Activated CD4-positive, alpha-beta memory T cell treated with anti-CD3 and anti-CD28 coated beads, Interleukin-2, amount 10 ng/mL, durations not matched to agents 7 days and 5 days (primary cell): Measurements from ENCODE around the gene SIGLEC11. TPM values are rescaled to one million over a fixed set of nuclear protein-coding genes. Genes with fewer than 3 reads are reported as not detected.
"Not testable (repeated sequence)": the region's sequence is repeated elsewhere in the genome, so short reads cannot be mapped to it uniquely, and the experiment has no call there.

Source experiments
- CTCF ChIA-PET: fragments of 350-600 bp; sonication (Branson Sonifier 250); formaldehyde crosslinking; loops from one replicate; lab custom pipeline; 2021; ENCODE audit warnings: antibody characterized with exemption, inconsistent platforms; lab: Charles Lee
- POLR2A ChIA-PET: fragments of 350-600 bp; sonication (Branson Sonifier 250); formaldehyde crosslinking; loops from one replicate; lab custom pipeline; 2021; ENCODE audit warnings: antibody characterized with exemption; lab: Charles Lee
- DNase-seq: peaks from one replicate; pipeline ENCODE4 v3.0.0-alpha.2; 2020
- H3K27ac Mint-ChIP-seq: one replicate; pipeline ENCODE4 v1.8.0; 2021; ENCODE audit warnings: mild to moderate bottlenecking, mixed read lengths
- H3K27me3 Mint-ChIP-seq: one replicate; pipeline ENCODE4 v1.8.0; 2021; ENCODE audit warnings: mixed read lengths
- H3K36me3 Mint-ChIP-seq: one replicate; pipeline ENCODE4 v1.8.0; 2021; ENCODE audit warnings: low read depth, mixed read lengths
- H3K4me1 Mint-ChIP-seq: one replicate; pipeline ENCODE4 v1.8.0; 2021; ENCODE audit warnings: mixed read lengths
- H3K4me3 Mint-ChIP-seq: one replicate; pipeline ENCODE4 v1.8.0; 2021; ENCODE audit warnings: mild to moderate bottlenecking, mixed read lengths
- H3K9me3 Mint-ChIP-seq: one replicate; pipeline ENCODE4 v1.8.0; 2021; ENCODE audit warnings: mixed read lengths
- total RNA-seq, 2 experiments: library from RNA; stranded (reverse); gene quantifications; one replicate each; pipeline ENCODE4 v1.2.3, GENCODE V29; 2021

Gene SIGLEC11
- total RNA-seq, 2 experiments from 2014 or later = not detected

GRCh38 chr19:49977076-49977475 is 16.1 kb upstream of the SIGLEC11 start:
- Mint-ChIP-seq H3K27me3 (no peaks in the 10 kb centered on the region), H3K27ac (no peak overlapping the region), H3K4me3 (no peak overlapping the region), H3K9me3 (no peaks in the 10 kb centered on the region), H3K4me1 (no peaks in the 10 kb centered on the region), H3K36me3 (peaks cover 26% of the 10 kb centered on the region)
- DNase-seq = no peak
- POLR2A ChIA-PET = no interaction called here
- CTCF ChIA-PET = no interaction called here

DNA sequence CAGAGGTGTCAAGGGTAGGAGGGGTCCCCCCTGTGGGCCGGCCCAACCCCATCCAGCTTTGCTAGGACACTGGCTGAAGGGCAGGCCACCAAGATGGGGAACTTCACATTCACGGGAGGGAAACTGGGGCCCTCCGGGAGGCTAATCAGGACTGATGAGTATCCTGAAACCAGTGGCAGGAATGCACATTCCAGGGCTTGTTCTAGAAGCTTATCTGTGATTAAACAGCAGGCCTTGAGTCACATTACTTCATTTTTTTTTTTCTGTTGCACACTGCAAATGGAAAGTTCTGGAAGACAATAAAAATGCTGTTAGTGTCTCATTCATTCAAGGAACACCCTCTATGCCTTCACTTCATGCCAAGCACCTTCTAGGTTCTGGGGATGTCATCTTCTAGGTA is 15.5 kb upstream of the SIGLEC11 start:
- Mint-ChIP-seq H3K36me3 (peaks cover 22% of the 10 kb centered on the region), H3K4me3 (no peak overlapping the region), H3K9me3 (no peaks in the 10 kb centered on the region), H3K4me1 (no peaks in the 10 kb centered on the region), H3K27ac (no peak overlapping the region), H3K27me3 (no peaks in the 10 kb centered on the region)
- POLR2A ChIA-PET = interaction anchor here (1.2 kb wide), 1 partner anchor 11 kb away, joined by 5 read pairs; no protein-coding TSS in a partner anchor
- CTCF ChIA-PET = no interaction called here
- no peak for DNase-seq

GRCh38 chr19:49975051-49975450 is 14.1 kb upstream of the SIGLEC11 start:
- no peak for DNase-seq
- Mint-ChIP-seq H3K27me3 (no peaks in the 10 kb centered on the region), H3K9me3 (no peaks in the 10 kb centered on the region), H3K27ac (no peak overlapping the region), H3K4me1 (no peaks in the 10 kb centered on the region), H3K4me3 (no peak overlapping the region), H3K36me3 (peaks cover 16% of the 10 kb centered on the region)
- CTCF ChIA-PET = no interaction called here
- POLR2A ChIA-PET = no interaction called here

GRCh38 chr19:49973987-49974386 is 13.0 kb upstream of the SIGLEC11 start:
- H3K27ac Mint-ChIP-seq = no peak overlapping the region
- CTCF ChIA-PET = no interaction called here
- POLR2A ChIA-PET = no interaction called here

DNA sequence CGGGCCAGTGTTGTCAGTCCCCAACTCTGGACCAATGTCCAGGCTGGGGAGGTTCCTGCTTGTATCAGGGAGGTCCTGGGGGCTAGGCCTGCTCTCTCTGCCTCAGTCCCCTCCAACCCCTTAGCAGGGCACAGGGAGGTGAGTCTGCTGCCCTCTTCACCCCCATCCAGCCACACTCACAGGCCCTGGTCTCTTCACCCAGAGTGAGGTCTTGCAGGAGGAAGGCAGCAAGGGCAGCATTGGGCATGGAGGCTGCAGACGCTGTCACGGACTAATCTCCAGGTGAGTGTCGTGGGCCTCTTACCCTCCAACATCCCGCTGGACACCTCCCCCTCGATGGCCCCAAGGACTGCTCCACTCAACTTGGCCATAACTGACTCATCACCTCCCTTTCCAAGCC is 11.9 kb upstream of the SIGLEC11 start:
- Mint-ChIP-seq H3K27me3 (peaks cover 3% of the 10 kb centered on the region), H3K4me1 (no peaks in the 10 kb centered on the region), H3K9me3 (no peaks in the 10 kb centered on the region), H3K27ac (no peak overlapping the region), H3K36me3 (peaks cover 16% of the 10 kb centered on the region), H3K4me3 (no peak overlapping the region)
- DNase-seq = no peak
- ChIA-PET CTCF (no interaction called here), POLR2A (no interaction called here)

More at GRCh38 chr19:49973987-49974386, 13.0 kb upstream of the SIGLEC11 start:
- no peaks in the 10 kb centered on the region for H3K27me3 Mint-ChIP-seq
- H3K36me3 Mint-ChIP-seq = peaks cover 16% of the 10 kb centered on the region
- no peak for DNase-seq
- H3K4me1 Mint-ChIP-seq = no peaks in the 10 kb centered on the region
- H3K4me3 Mint-ChIP-seq = no peak overlapping the region
- H3K9me3 Mint-ChIP-seq = no peaks in the 10 kb centered on the region

DNA sequence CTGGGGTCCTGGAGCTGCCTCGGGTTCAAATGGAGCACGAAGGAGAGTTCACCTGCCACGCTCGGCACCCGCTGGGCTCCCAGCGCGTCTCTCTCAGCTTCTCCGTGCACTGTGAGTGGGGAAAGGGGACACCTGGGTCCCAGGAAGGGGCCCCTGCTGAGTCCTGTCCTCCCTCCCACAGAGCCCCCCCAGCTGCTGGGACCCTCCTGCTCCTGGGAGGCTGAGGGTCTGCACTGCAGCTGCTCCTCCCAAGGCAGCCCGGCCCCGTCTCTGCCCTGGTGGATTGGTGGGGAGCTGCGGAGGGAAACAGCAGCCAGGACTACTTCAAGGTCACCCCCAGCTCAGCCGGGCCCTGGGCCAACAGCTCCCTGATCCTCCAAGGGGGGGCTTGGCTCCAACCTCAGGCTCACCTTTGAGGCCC is 11.0 kb upstream of the SIGLEC11 start:
- ChIA-PET POLR2A (no interaction called here), CTCF (no interaction called here)
- Mint-ChIP-seq H3K4me1 (no peaks in the 10 kb centered on the region), H3K27me3 (peaks cover 4% of the 10 kb centered on the region), H3K4me3 (no peak overlapping the region), H3K27ac (no peak overlapping the region), H3K36me3 (peaks cover 11% of the 10 kb centered on the region), H3K9me3 (no peaks in the 10 kb centered on the region)
- no peak for DNase-seq

DNA sequence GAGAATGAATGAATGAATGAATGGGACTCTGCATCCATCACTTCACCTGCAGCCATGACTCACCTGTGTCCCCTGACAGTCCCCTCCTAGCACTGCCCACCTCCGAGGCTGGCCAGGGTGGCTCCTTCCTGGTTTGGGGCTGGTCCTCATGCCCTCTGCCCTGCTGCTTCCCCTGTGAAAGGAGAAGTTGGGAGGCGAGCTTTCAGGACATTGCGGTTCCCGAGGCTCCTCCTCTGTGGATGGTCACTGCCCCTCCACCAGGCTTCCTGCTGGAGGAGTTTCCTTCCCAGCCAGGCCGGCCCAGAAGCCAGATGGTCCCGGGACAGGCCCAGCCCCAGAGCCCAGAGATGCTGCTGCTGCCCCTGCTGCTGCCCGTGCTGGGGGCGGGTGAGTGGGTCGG is 8.4 kb upstream of the SIGLEC11 start:
- H3K36me3 Mint-ChIP-seq, H3K4me3 Mint-ChIP-seq, H3K27me3 Mint-ChIP-seq, CTCF ChIA-PET, POLR2A ChIA-PET, H3K9me3 Mint-ChIP-seq, DNase-seq, H3K4me1 Mint-ChIP-seq, H3K27ac Mint-ChIP-seq: not testable (repeated sequence)

GRCh38 chr19:49968279-49968922 is 7.4 kb upstream of the SIGLEC11 start:
- Mint-ChIP-seq H3K27me3 (peaks cover 4% of the 10 kb centered on the region), H3K4me1 (peaks cover 4% of the 10 kb centered on the region), H3K9me3 (no peaks in the 10 kb centered on the region), H3K4me3 (no peak overlapping the region), H3K36me3 (no peaks in the 10 kb centered on the region), H3K27ac (no peak overlapping the region)
- ChIA-PET POLR2A (no interaction called here), CTCF (no interaction called here)
- no peak for DNase-seq

DNA sequence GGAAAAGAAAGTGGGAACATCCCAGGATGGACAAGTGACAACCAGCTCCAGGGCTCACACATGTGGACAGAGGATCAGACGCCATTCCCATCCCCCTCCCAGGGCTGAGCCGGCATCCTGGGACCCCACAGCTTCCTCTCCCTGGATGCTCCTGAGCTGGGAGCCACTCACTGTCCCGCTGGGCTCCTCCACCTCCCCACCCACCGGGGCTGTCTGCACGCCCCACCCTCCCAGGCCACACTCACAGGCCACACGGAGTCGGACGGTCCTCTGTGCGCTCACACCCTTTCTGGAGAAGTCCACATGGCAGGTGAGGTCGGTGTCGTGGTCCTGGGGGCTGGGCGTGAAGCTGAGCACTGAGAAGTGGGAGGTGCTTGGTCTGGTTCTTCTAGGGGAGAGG is 1.1 kb downstream of the SIGLEC11 start:
- H3K9me3 Mint-ChIP-seq, H3K27me3 Mint-ChIP-seq, H3K36me3 Mint-ChIP-seq, POLR2A ChIA-PET, H3K4me1 Mint-ChIP-seq, DNase-seq, H3K27ac Mint-ChIP-seq, H3K4me3 Mint-ChIP-seq, CTCF ChIA-PET: not testable (repeated sequence)

GRCh38 chr19:49958596-49958995 is 2.4 kb downstream of the SIGLEC11 start:
- DNase-seq, CTCF ChIA-PET, POLR2A ChIA-PET: not testable (repeated sequence)

GRCh38 chr19:49958144-49958543 is 2.8 kb downstream of the SIGLEC11 start:
- H3K4me3 Mint-ChIP-seq, POLR2A ChIA-PET, H3K27ac Mint-ChIP-seq, H3K9me3 Mint-ChIP-seq, DNase-seq, H3K36me3 Mint-ChIP-seq, CTCF ChIA-PET, H3K4me1 Mint-ChIP-seq: not testable (repeated sequence)
- peaks cover 12% of the 10 kb centered on the region for H3K27me3 Mint-ChIP-seq

More at GRCh38 chr19:49958596-49958995, 2.4 kb downstream of the SIGLEC11 start:
- H3K9me3 Mint-ChIP-seq, H3K27ac Mint-ChIP-seq, H3K36me3 Mint-ChIP-seq, H3K4me3 Mint-ChIP-seq, H3K27me3 Mint-ChIP-seq, H3K4me1 Mint-ChIP-seq: not testable (repeated sequence)

DNA sequence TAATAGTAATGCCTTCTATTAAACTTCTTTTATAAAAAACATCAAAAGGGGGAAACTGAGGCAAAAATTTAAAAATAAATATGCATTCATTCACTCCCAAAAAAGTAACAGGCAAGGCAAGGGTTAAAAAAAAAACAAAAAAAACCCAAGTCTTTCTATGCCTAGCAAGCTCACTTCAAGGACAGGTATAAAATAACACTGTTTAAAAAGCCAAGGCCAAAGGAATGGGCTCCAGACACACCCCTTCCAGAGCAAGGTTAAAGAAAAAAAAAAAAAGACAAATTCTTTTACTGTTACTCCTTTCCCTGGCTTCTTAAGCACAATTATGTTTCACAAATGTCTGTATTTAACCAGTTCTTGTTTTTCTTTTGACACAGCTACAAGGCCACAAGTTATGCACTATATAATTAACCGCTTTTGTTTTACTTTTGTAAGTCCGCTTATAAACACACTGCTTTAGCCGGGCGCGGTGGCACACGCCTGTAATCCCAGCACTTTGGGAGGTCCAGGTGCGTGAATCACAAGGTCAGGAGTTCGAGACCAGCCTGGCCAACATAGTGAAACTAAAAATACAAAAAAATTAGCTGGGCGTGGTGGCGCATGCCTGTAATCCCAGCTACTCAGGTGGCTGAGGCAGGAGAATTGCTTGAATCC is 3.6 kb downstream of the SIGLEC11 start:
- Mint-ChIP-seq H3K36me3 (no peaks in the 10 kb centered on the region), H3K9me3 (peaks cover 2% of the 10 kb centered on the region), H3K27ac (no peak overlapping the region), H3K4me1 (peaks cover 3% of the 10 kb centered on the region), H3K4me3 (no peak overlapping the region), H3K27me3 (peaks cover 16% of the 10 kb centered on the region)
- ChIA-PET CTCF (no interaction called here), POLR2A (no interaction called here)
- no peak for DNase-seq

GRCh38 chr19:49956115-49956495 is 4.9 kb downstream of the SIGLEC11 start:
- POLR2A ChIA-PET = no interaction called here

DNA sequence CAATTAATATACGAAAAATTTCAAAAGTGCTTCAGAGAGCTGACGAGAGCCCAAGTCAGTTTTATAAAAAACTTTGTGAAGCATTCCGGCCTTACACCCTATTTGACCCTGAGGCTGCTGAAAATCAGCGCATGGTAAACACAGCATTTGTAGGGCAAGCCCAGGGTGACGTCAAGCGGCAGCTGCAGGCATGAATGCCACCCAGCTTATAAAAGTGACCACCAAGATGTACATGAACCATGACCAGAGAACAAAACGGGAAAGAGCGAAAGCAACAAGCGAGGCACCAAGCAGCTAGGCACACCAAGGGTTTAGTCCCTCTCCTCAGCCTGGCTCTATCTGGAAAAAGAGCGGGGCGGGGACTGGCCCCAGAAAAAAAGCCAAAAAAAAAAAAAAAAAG is 6.0 kb downstream of the SIGLEC11 start:
- no peak overlapping the region for H3K27ac Mint-ChIP-seq
- CTCF ChIA-PET = interaction anchor here (2.1 kb wide), 1 partner anchor 16 kb away, joined by 6 read pairs; no protein-coding TSS in a partner anchor
- H3K27me3 Mint-ChIP-seq = peaks cover 16% of the 10 kb centered on the region
- no peaks in the 10 kb centered on the region for H3K36me3 Mint-ChIP-seq
- H3K4me3 Mint-ChIP-seq = no peak overlapping the region
- peaks cover 3% of the 10 kb centered on the region for H3K4me1 Mint-ChIP-seq
- POLR2A ChIA-PET = no interaction called here
- H3K9me3 Mint-ChIP-seq = no peaks in the 10 kb centered on the region
- DNase-seq = no peak

More at GRCh38 chr19:49956115-49956495, 4.9 kb downstream of the SIGLEC11 start:
- no peak for DNase-seq
- Mint-ChIP-seq H3K27ac (no peak overlapping the region), H3K4me1 (peaks cover 3% of the 10 kb centered on the region), H3K36me3 (no peaks in the 10 kb centered on the region), H3K4me3 (no peak overlapping the region), H3K9me3 (no peaks in the 10 kb centered on the region), H3K27me3 (peaks cover 16% of the 10 kb centered on the region)
- CTCF ChIA-PET = no interaction called here
